HEK293T (cell line): ENCODE measurements around the gene AIF1L.

ENCODE experiments used
- CTBP1 ChIP-seq: fragments of 450-650 bp; IDR thresholded peaks from 2 replicates; pipeline ENCODE4 v1.6.1; 2016; ENCODE audit warnings: borderline replicate concordance
- FOXA1 ChIP-seq: fragments of 450-650 bp; IDR thresholded peaks from 2 replicates; pipeline ENCODE4 v1.6.1; 2016; ENCODE audit warnings: mild to moderate bottlenecking
- FOXK2 ChIP-seq: fragments of 450-650 bp; IDR thresholded peaks from 2 replicates; pipeline ENCODE4 v1.6.1; 2016; ENCODE audit warnings: mild to moderate bottlenecking
- NFRKB ChIP-seq: fragments of 450-650 bp; IDR thresholded peaks from 2 replicates; pipeline ENCODE4 v1.6.1; 2016; ENCODE audit warnings: mild to moderate bottlenecking, moderate library complexity
- TARDBP ChIP-seq: fragments of 450-650 bp; IDR thresholded peaks from 2 replicates; pipeline ENCODE4 v1.6.1; 2016
- ZNF384 ChIP-seq: fragments of 450-650 bp; IDR thresholded peaks from 2 replicates; pipeline ENCODE4 v1.6.1; 2016

DNA sequence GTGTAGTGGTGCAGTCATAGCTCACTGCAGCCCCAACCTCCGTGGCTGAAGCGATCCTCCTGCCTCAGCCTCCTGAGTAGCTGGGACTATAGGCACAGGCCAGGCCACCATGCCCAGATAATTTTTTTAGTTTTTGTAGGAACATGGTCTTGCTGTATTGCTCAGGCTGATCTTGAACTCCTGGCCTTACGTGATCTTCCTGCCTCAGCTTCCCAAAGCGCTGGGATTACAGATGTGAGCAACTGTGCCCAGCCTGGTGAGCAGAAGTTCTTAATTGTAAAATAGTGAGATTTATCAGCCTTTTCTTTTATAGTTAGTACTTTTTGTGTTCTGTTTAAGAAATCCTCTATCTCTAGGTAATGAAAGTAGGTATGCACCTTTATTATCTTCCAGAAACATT is 71.6 kb downstream of the AIF1L start:
- TF ChIP-seq FOXK2 (no peak), TARDBP (no peak), CTBP1 (no peak), ZNF384 (no peak), NFRKB (no peak), FOXA1 (no peak)
